Measurements from ENCODE around the gene TENT5A.

Gene TENT5A

DNA sequence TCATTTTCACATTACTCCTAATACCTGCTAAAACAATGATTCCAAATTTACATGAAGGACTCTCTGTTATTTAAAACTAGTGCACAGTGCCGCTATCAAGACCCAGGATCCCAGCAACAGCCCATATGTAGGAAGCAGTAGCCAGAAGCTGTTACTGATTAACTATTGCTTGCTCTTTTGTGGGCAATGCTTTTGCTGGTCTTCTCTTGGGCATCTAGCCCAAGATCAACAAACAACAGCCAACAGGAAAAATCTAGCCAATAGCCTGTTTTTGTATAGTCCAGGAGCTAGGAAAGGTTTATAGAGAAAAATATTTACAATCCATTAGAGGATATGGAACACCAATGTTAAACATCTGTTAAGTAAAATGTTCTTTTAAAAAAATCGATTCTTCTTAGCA is 22.1 kb upstream of the TENT5A start:
- no peak for DNase-seq (ENCODE audit: low read depth, low spot score)

DNA sequence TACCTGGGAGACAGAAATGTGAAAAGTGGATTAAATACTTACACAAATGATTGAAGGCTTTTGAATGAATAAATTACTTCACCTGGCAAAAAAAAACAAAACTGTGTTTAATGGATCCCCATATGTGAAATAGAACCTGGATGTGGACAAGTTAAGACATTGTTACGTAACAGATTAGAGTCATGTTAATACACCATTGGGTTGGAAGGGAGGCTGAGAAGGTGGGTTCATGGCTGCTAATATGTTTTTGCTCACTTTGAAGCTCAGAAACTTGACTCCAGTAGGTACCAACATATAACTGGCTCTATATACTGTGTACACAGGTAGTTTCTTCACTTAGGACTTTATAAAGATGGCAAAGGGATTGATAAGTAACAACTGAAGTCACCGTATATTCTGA is 21.4 kb upstream of the TENT5A start:
- no peak for DNase-seq (ENCODE audit: low read depth, low spot score)
- H3K4me3 ChIP-seq (ENCODE audit: low read length): no peak overlapping the region

More for the DNA sequence above, 22.1 kb upstream of the TENT5A start:
- no peak overlapping the region for H3K4me3 ChIP-seq (ENCODE audit: low read length)

DNA sequence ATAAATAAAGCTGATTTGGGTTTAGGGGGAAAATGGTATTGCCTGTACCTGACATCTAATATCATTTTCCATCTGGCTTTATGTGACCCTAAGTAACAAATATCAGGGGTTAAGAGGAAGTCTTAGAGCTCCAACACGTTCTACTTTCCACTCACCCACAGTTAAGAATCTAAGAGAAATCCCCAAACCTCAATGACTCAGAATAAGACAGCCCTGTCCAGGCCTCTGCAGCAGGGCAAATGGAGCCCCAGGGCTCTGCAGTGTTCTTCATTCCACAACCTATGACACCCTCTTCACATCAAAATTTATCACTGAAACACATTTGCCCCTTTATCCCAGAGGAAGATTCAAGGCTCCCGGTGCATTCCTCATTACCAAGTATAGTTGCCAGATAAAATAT is 20.3 kb upstream of the TENT5A start:
- H3K4me3 ChIP-seq (ENCODE audit: low read length): no peak overlapping the region
- no peak for DNase-seq (ENCODE audit: low read depth, low spot score)

DNA sequence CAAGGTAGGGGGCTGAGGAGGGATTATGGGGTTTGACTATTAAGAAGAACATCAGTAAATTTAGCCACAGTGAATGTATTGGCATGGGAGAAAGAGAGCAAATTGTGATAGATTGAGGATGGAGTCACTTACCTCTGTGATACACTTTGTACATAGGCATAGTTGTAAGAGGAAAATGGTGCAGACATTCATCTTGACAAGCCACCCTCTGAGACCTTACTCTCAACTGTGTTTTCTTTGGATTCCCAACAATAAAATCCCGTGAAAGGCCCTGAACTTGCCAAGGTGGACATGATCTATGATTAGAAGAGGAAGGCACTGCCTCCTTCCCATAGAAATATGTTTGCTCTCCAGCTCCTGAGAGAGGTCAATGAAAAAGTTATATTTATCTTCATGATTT is 18.6 kb upstream of the TENT5A start:
- no peak for DNase-seq (ENCODE audit: low read depth, low spot score)
- no peak overlapping the region for H3K4me3 ChIP-seq (ENCODE audit: low read length)

DNA sequence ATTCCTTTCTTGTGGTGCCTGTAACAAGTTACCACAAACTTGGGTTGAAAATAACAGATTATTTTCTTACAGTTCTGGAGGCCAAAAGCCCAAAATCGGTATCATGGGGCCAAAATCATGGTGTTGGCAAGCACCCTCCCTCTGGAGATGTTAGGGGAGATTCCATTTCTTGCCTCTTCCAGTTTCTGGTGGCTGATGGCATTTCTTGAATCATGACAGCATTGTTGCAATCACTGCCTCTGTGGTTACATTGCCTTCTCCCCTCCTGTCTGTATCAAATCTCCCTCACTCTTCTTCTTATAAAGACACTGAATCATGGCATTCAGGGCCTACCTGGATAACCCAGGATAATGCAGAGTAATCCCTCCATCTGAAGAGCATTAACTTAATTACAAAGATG is 17.9 kb upstream of the TENT5A start:
- no peak for DNase-seq (ENCODE audit: low read depth, low spot score)

DNA sequence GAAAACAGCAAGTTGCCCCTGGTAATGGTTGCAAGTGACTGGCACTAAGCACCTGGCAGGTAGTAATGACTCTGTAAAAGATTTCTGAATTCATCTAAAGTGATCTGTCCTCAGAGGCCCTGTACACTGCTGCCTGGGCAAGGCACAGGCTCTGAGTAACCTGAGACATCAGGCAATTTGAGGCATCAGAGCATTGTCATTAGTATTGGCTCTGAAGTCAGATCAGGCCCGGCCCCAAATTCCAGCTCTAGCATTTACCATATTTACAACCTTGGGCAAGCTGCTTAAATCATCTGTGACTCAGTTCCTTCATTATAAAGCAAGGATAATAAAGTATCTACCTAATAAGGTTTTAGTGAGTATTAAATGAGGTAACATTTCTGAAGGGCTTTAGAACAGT is 17.3 kb upstream of the TENT5A start:
- DNase-seq (ENCODE audit: low read depth, low spot score): no peak

More for the DNA sequence above, 17.9 kb upstream of the TENT5A start:
- no peak overlapping the region for H3K4me3 ChIP-seq (ENCODE audit: low read length)

DNA sequence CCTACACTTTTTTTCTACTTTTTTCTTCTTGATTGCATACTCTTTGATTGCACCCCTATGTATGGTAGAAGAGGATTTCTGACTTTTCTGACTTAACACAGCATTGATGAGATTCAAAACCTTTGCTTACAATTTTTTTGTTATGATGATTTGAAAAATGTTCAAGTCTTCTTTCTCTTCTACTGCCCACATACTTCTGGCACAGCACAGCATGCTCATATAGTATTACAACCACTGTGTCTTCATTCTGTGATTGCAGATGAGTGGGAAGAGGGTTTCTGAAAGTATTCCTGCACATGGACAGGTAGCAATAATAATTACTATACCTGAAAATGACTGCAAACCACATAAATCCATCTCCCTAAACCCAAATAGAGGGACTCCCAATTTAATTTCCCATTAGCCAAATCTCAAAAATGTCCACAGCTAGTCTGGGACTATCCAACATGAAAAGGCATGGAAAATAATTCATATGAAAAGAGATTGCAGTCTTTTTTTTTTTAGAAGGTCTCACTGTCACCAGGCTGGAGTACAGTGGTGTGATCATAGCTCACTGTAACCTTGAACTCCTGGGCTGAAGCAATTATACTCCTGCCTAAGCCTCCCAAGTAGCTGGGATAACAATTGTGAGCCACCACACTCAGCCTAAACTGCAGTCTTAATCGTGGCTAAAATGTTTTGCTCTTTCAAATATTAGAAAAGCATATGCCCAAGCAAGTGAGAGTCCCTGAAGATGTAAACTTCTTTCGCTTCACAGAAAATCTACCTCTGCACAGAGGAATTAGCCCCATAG is 15.9 kb upstream of the TENT5A start:
- no peak overlapping the region for H3K4me3 ChIP-seq (ENCODE audit: low read length)
- DNase-seq (ENCODE audit: low read depth, low spot score): no peak

More for the DNA sequence above, 17.3 kb upstream of the TENT5A start:
- H3K4me3 ChIP-seq (ENCODE audit: low read length): no peak overlapping the region

DNA sequence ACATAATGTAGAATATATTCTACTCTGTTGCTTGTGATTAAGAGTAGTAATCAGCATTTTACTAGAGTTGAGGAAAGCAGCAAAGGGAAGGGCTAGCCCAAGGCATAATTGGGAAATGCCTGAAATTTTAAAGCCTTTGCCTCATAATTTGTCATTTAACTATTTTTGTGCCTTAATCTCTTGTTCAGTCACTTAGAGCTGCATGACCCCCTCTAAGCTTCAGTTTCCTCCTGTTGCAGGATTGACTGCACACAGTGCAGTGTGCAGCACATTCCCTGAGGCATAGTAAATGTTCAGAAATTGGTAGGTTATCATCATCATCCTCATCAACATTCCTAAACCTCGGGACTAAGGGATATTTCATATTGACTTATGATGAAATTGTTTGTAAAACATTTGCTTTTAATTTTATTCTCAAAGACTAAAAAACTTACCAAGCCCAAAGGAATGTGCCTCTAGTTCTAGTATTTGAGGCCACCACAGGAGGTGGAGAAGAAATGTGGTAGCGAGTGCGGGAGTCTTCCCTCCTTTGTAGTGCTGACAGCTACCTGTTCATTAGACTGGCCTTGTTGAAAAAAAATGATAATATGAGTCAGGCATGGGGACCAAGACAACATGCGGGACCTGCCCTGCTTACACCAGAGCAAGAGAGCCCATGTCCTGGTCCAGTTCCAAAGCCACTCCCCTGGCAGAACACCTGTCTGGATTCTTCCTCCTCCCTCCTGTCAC is 14.8 kb upstream of the TENT5A start:
- DNase-seq (ENCODE audit: low read depth, low spot score): no peak
- no peak overlapping the region for H3K4me3 ChIP-seq (ENCODE audit: low read length)

DNA sequence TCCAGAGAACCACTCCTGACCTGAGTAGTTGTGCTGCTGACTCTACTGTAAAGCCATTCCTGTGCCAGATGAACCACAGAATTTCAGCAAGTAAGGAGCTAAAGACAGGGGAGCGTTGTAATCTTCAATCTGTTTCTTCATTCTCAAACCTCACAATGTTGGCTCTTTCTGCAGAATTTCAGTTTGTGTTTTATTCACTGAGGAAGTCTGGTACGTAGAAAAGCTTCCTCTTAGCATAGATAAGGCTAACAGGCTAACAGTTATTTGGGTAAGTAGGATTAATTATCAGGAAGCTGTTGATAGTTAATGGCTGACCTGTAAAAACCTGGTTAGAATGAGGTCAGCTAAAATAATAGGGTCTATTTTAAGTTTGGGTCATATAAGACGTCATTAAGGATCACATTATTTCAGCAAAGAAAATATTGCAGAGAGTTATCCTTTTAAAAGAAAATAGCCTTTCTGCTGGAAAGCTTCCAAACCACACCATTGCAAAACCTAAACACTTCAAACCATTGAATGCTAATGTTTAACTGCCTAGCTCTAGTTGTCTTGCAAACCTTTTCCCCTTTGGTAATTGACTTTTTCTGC is 14.1 kb upstream of the TENT5A start:
- no peak overlapping the region for H3K4me3 ChIP-seq (ENCODE audit: low read length)
- DNase-seq (ENCODE audit: low read depth, low spot score): peak; percentile 27

DNA sequence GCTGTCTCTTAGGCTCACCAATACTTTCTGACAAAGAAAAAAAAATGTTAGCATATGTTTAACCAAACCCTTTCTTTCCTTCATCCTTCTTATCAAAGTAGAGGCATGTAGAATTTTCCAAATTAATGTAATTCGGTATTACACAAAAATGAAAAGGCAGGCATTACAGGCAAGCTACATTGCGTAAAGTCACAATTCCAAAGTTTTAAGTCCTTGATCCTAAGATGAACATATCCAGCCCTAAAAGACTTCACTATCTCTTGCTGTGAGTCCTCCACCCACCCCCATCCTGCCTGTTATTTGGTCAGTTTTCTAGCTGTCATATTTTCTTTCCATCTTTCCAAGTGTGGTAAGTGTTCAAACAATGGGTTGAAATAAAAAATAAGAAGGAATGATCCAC is 12.1 kb upstream of the TENT5A start:
- no peak overlapping the region for H3K4me3 ChIP-seq (ENCODE audit: low read length)
- no peak for DNase-seq (ENCODE audit: low read depth, low spot score)

DNA sequence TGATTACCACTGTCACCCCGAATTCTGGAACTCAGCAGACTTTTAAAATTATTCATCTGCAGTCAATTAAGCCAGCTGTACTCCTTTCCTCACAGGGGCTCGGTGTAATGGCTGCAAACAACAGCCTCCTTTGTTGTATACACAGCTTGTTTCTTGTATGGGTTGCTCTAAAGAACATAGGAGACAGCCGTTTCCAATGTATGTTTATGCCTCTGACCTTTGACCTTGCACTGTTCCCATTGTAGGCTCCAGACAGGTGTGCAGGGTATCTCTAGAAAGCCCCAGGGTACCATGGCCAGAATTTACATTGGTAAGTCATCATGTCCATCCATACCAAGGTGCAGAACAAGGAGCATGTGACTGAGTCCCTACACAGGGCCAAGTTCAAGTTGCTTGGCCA is 11.5 kb upstream of the TENT5A start:
- H3K4me3 ChIP-seq (ENCODE audit: low read length): no peak overlapping the region
- DNase-seq (ENCODE audit: low read depth, low spot score): no peak

DNA sequence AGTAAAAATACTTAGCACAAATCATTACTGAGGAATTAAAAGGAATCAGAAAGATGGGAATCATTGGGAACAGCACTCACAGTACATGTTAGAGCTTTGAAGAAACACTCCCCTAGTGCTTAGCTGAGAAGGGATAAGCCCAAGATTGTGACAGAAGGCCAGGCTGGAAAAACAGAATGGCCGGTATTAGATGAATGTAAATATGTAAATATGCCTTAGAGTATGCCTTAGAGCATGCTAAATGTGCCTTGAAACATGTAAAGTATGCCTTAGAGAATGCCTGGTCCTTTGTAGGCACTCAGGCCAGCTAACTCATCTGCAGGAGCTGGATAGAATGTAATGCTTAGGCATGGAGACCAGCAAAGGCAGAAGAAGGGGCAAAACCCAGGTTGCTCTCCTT is 10.6 kb upstream of the TENT5A start:
- no peak for DNase-seq (ENCODE audit: low read depth, low spot score)
- H3K4me3 ChIP-seq (ENCODE audit: low read length): no peak overlapping the region

DNA sequence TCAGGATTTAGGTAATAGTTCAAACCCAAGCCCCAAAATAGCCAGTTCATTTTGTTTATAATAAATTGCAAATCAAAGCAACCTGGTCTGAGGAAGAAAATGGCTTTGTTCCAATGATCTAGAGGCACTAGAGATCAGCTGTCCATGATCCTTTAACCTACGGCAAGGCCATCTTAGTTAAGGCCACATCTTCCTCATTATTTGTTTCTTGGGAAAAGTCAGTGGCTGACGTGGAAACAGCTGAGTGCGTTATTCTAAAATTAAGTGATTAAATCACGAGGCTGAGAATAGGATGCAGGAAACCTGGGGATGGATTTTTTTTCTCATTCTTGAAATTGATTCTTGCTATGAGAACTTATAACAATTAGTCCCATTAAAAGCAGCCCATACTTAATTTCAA is 10.1 kb upstream of the TENT5A start:
- no peak overlapping the region for H3K4me3 ChIP-seq (ENCODE audit: low read length)
- DNase-seq (ENCODE audit: low read depth, low spot score): no peak

DNA sequence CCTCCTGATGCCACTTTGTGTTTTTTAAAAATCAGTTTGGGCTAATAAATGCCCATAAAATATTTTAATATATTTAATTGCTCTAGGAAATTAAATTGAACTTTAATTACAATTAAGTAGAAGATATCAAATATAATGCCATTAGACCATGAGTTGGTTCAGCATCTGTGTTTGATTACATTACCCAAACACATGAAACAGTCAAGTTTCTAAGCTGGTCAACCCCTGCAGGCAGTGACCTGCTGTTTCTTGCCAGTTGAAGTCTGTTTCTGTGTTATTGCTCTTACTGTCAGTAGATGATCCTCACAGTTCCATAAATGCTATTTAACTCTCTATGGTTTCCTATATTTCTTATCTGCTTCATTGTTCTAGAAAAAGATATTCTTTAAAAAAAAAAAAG is 9.7 kb upstream of the TENT5A start:
- DNase-seq (ENCODE audit: low read depth, low spot score): no peak
- H3K4me3 ChIP-seq (ENCODE audit: low read length): no peak overlapping the region

DNA sequence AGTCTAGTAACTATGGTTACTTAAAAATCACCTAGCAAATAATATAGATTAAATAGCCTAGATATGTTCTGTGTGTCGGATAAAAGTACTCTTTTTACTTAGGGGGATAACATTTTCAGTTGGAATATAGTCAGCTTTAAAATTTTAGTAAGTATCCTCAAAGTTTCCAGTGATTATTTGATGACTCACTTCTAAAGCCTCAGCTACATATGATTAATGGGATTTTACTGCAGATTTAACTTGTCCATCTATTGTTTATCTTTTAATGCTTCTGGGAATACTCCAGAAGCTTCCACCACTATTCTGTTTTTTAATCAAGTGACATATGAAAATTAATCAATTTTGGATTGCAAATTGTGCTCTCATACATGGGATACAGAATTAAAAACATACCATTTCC is 8.7 kb upstream of the TENT5A start:
- DNase-seq (ENCODE audit: low read depth, low spot score): no peak
- no peak overlapping the region for H3K4me3 ChIP-seq (ENCODE audit: low read length)

DNA sequence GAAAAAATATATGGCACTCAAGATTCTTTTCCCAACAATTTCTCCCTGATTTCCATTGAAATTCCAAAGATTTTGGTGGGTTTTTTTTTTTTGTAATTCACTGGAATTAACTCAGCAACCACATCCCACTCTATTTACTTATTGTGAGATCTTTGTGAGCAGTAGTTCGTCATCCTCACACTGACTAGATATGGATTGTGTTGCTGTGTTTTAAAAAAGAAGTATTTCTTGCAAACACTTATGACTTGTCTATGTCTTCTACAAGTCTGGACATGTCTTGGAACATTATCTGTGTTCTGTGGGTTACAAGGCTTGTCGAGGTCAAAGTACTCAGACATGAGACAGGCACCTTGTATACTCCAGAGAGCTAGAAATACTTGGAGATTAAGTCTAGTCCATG is 7.3 kb upstream of the TENT5A start:
- H3K4me3 ChIP-seq (ENCODE audit: low read length): no peak overlapping the region
- DNase-seq (ENCODE audit: low read depth, low spot score): no peak

DNA sequence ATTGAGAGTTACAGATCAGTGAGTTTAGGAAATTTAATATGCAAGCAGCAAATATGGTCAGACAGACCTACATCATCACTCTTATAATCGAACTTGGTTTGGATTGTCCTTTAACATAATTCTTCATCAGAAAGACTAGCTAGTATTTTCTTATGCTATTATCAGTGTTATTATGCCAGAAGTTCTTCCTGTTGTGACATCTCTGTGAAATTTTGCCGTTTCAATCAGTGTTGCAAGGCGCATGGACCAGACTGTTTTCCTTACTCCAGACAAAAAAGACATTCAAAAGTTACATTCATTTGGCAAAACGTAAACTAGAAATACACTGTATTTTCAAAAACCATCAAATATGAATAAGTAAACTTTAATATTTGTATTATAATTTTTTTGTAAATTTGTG is 5.7 kb upstream of the TENT5A start:
- no peak overlapping the region for H3K4me3 ChIP-seq (ENCODE audit: low read length)
- no peak for DNase-seq (ENCODE audit: low read depth, low spot score)

DNA sequence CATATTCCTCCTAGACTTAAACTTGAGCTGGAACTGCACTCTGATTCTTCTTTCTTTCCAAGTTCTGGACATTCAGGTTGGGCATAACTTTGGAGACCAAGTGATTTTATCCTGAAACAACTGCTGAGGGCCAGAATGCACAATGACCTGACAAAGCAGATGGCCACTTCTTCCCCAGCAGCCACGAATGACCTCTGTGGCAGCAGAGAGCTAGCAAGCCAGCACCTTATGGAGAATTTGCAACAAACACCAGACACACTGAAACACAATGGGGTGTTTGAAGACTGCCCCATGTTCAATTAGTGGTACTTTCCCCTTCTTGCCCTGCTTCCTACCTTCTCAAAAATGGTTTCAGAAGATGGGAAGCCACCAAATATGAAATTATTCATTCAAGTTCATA is 4.2 kb upstream of the TENT5A start:
- DNase-seq (ENCODE audit: low read depth, low spot score): no peak
- H3K4me3 ChIP-seq (ENCODE audit: low read length): no peak overlapping the region

DNA sequence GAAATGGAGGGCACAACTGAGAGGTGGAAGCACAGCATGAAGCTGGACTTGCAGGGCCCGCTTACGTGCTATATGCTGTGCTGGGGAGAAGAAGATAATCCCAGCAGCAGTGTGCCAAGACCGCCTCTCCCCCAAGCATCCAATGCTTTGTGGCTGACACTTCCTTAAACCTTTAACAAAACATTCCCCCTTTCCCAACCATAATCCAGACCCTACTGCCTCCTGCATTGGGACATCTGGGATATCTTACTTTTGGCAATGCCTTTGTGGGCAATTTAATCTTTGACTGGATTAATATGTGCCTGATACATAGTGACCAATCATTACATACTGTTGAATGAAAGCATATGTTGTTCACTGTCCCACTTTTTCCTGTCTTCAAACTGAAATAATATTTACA is 3.1 kb upstream of the TENT5A start:
- no peak for DNase-seq (ENCODE audit: low read depth, low spot score)

DNA sequence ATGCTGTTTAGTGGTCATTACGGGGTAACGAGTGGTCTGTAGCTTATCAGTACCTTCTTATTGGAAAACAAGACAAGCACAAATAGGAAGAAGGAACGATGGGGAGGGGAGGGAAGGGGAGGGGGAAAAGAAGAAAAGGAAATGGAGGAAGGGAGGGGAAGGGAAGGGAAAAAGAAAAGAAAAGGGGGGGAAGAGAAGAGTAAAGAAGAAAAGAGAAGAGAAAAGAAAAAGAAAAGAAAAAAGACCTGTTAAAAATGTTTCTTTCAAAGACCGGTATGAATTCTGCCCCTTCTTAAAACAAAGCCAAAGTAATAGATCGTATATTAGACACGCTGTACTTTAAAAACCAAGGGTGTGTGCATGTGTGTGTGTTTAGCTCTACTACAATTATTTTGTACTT is 2.4 kb upstream of the TENT5A start:
- no peak overlapping the region for H3K4me3 ChIP-seq (ENCODE audit: low read length)
- DNase-seq (ENCODE audit: low read depth, low spot score): no peak

More for the DNA sequence above, 3.1 kb upstream of the TENT5A start:
- no peak overlapping the region for H3K4me3 ChIP-seq (ENCODE audit: low read length)

All from Jurkat, Clone E6-1 (cell line).